ENCODE data around the gene COL5A1.

Gene COL5A1

GRCh38 chr9:134737842-134738580 is 96.4 kb downstream of the COL5A1 start:
- H3K4me3 ChIP-seq (ENCODE audit: low read depth, low read length) = no peak overlapping the region
- peaks cover 16% of the 10 kb centered on the region for H3K36me3 ChIP-seq (ENCODE audit: insufficient read depth, low read length)
- H3K4me1 ChIP-seq (ENCODE audit: control insufficient read depth, insufficient read depth, low read length, unreplicated experiment) = peaks cover 16% of the 10 kb centered on the region
- no peak overlapping the region for H2AFZ ChIP-seq (ENCODE audit: low read length, unreplicated experiment)
- no peaks in the 10 kb centered on the region for H3K27me3 ChIP-seq (ENCODE audit: insufficient read depth, low read length)
- no peak overlapping the region for H3K27ac ChIP-seq (ENCODE audit: low read depth, low read length)
- H3K79me2 ChIP-seq (ENCODE audit: control insufficient read depth, insufficient read depth, low read length, unreplicated experiment) = peaks cover 2% of the 10 kb centered on the region

- H2AFZ ChIP-seq (ENCODE audit: low read length, unreplicated experiment) = no peak overlapping the region
- peaks cover 6% of the 10 kb centered on the region for H3K4me1 ChIP-seq (ENCODE audit: control insufficient read depth, insufficient read depth, low read length, unreplicated experiment)
- H3K36me3 ChIP-seq (ENCODE audit: insufficient read depth, low read length) = peaks cover 27% of the 10 kb centered on the region
- no peaks in the 10 kb centered on the region for H3K27me3 ChIP-seq (ENCODE audit: insufficient read depth, low read length)
- peaks cover 2% of the 10 kb centered on the region for H3K79me2 ChIP-seq (ENCODE audit: control insufficient read depth, insufficient read depth, low read length, unreplicated experiment)
- no peak overlapping the region for H3K4me3 ChIP-seq (ENCODE audit: low read depth, low read length)
- H3K27ac ChIP-seq (ENCODE audit: low read depth, low read length) = no peak overlapping the region
Measured at GRCh38 chr9:134738869-134739659, 97.5 kb downstream of the COL5A1 start.

- peaks cover 32% of the 10 kb centered on the region for H3K36me3 ChIP-seq (ENCODE audit: insufficient read depth, low read length)
- H3K79me2 ChIP-seq (ENCODE audit: control insufficient read depth, insufficient read depth, low read length, unreplicated experiment) = peaks cover 2% of the 10 kb centered on the region
- H3K27me3 ChIP-seq (ENCODE audit: insufficient read depth, low read length) = no peaks in the 10 kb centered on the region
- no peak overlapping the region for H3K27ac ChIP-seq (ENCODE audit: low read depth, low read length)
- no peak overlapping the region for H2AFZ ChIP-seq (ENCODE audit: low read length, unreplicated experiment)
- H3K4me3 ChIP-seq (ENCODE audit: low read depth, low read length) = no peak overlapping the region
- peaks cover under 1% of the 10 kb centered on the region for H3K4me1 ChIP-seq (ENCODE audit: control insufficient read depth, insufficient read depth, low read length, unreplicated experiment)
Measured at GRCh38 chr9:134739660-134739968, 98.0 kb downstream of the COL5A1 start.

- no peak overlapping the region for H3K4me3 ChIP-seq (ENCODE audit: low read depth, low read length)
- no peaks in the 10 kb centered on the region for H3K27me3 ChIP-seq (ENCODE audit: insufficient read depth, low read length)
- H3K36me3 ChIP-seq (ENCODE audit: insufficient read depth, low read length) = peaks cover 37% of the 10 kb centered on the region
Measured at GRCh38 chr9:134740071-134740470, 98.5 kb downstream of the COL5A1 start.

GRCh38 chr9:134741846-134742245 is 100.2 kb downstream of the COL5A1 start:
- no peak overlapping the region for H3K27ac ChIP-seq (ENCODE audit: low read depth, low read length)
- no peaks in the 10 kb centered on the region for H3K4me1 ChIP-seq (ENCODE audit: control insufficient read depth, insufficient read depth, low read length, unreplicated experiment)
- peaks cover 38% of the 10 kb centered on the region for H3K36me3 ChIP-seq (ENCODE audit: insufficient read depth, low read length)
- no peak overlapping the region for H2AFZ ChIP-seq (ENCODE audit: low read length, unreplicated experiment)
- H3K79me2 ChIP-seq (ENCODE audit: control insufficient read depth, insufficient read depth, low read length, unreplicated experiment) = no peaks in the 10 kb centered on the region
- no peak overlapping the region for H3K4me3 ChIP-seq (ENCODE audit: low read depth, low read length)
- no peaks in the 10 kb centered on the region for H3K27me3 ChIP-seq (ENCODE audit: insufficient read depth, low read length)

More at GRCh38 chr9:134740071-134740470, 98.5 kb downstream of the COL5A1 start:
- no peak overlapping the region for H3K27ac ChIP-seq (ENCODE audit: low read depth, low read length)
- peaks cover 2% of the 10 kb centered on the region for H3K79me2 ChIP-seq (ENCODE audit: control insufficient read depth, insufficient read depth, low read length, unreplicated experiment)
- H3K4me1 ChIP-seq (ENCODE audit: control insufficient read depth, insufficient read depth, low read length, unreplicated experiment) = no peaks in the 10 kb centered on the region
- H2AFZ ChIP-seq (ENCODE audit: low read length, unreplicated experiment) = no peak overlapping the region

- Histone ChIP-seq H3K36me3 (ENCODE audit: insufficient read depth, low read length) (peaks cover 48% of the 10 kb centered on the region), H3K79me2 (ENCODE audit: control insufficient read depth, insufficient read depth, low read length, unreplicated experiment) (no peaks in the 10 kb centered on the region), H3K27ac (ENCODE audit: low read depth, low read length) (no peak overlapping the region), H3K4me1 (ENCODE audit: control insufficient read depth, insufficient read depth, low read length, unreplicated experiment) (no peaks in the 10 kb centered on the region), H3K27me3 (ENCODE audit: insufficient read depth, low read length) (no peaks in the 10 kb centered on the region), H2AFZ (ENCODE audit: low read length, unreplicated experiment) (no peak overlapping the region), H3K4me3 (ENCODE audit: low read depth, low read length) (no peak overlapping the region)
Measured at GRCh38 chr9:134742822-134743535, 101.4 kb downstream of the COL5A1 start.

- no peaks in the 10 kb centered on the region for H3K27me3 ChIP-seq (ENCODE audit: insufficient read depth, low read length)
- no peak overlapping the region for H3K4me3 ChIP-seq (ENCODE audit: low read depth, low read length)
- no peak overlapping the region for H2AFZ ChIP-seq (ENCODE audit: low read length, unreplicated experiment)
- H3K36me3 ChIP-seq (ENCODE audit: insufficient read depth, low read length) = peaks cover 56% of the 10 kb centered on the region
- H3K79me2 ChIP-seq (ENCODE audit: control insufficient read depth, insufficient read depth, low read length, unreplicated experiment) = no peaks in the 10 kb centered on the region
- H3K4me1 ChIP-seq (ENCODE audit: control insufficient read depth, insufficient read depth, low read length, unreplicated experiment) = no peaks in the 10 kb centered on the region
- no peak overlapping the region for H3K27ac ChIP-seq (ENCODE audit: low read depth, low read length)
Measured at GRCh38 chr9:134743853-134744252, 102.2 kb downstream of the COL5A1 start.

- no peak overlapping the region for H2AFZ ChIP-seq (ENCODE audit: low read length, unreplicated experiment)
- H3K27ac ChIP-seq (ENCODE audit: low read depth, low read length) = no peak overlapping the region
- no peaks in the 10 kb centered on the region for H3K27me3 ChIP-seq (ENCODE audit: insufficient read depth, low read length)
- no peak overlapping the region for H3K4me3 ChIP-seq (ENCODE audit: low read depth, low read length)
- H3K4me1 ChIP-seq (ENCODE audit: control insufficient read depth, insufficient read depth, low read length, unreplicated experiment) = no peaks in the 10 kb centered on the region
- H3K79me2 ChIP-seq (ENCODE audit: control insufficient read depth, insufficient read depth, low read length, unreplicated experiment) = no peaks in the 10 kb centered on the region
- peaks cover 61% of the 10 kb centered on the region for H3K36me3 ChIP-seq (ENCODE audit: insufficient read depth, low read length)
Measured at GRCh38 chr9:134744385-134745295, 103.0 kb downstream of the COL5A1 start.

- no peak overlapping the region for H3K4me3 ChIP-seq (ENCODE audit: low read depth, low read length)
- H3K36me3 ChIP-seq (ENCODE audit: insufficient read depth, low read length) = peaks cover 66% of the 10 kb centered on the region
- no peak overlapping the region for H3K27ac ChIP-seq (ENCODE audit: low read depth, low read length)
- H2AFZ ChIP-seq (ENCODE audit: low read length, unreplicated experiment) = no peak overlapping the region
- no peaks in the 10 kb centered on the region for H3K4me1 ChIP-seq (ENCODE audit: control insufficient read depth, insufficient read depth, low read length, unreplicated experiment)
- H3K79me2 ChIP-seq (ENCODE audit: control insufficient read depth, insufficient read depth, low read length, unreplicated experiment) = no peaks in the 10 kb centered on the region
- no peaks in the 10 kb centered on the region for H3K27me3 ChIP-seq (ENCODE audit: insufficient read depth, low read length)
Measured at GRCh38 chr9:134747951-134748489, 106.4 kb downstream of the COL5A1 start.

- Histone ChIP-seq H3K4me3 (ENCODE audit: low read depth, low read length) (no peak overlapping the region), H3K27ac (ENCODE audit: low read depth, low read length) (no peak overlapping the region), H3K36me3 (ENCODE audit: insufficient read depth, low read length) (peaks cover 65% of the 10 kb centered on the region), H2AFZ (ENCODE audit: low read length, unreplicated experiment) (no peak overlapping the region), H3K79me2 (ENCODE audit: control insufficient read depth, insufficient read depth, low read length, unreplicated experiment) (no peaks in the 10 kb centered on the region), H3K4me1 (ENCODE audit: control insufficient read depth, insufficient read depth, low read length, unreplicated experiment) (no peaks in the 10 kb centered on the region), H3K27me3 (ENCODE audit: insufficient read depth, low read length) (no peaks in the 10 kb centered on the region)
Measured at GRCh38 chr9:134748591-134748990, 107.0 kb downstream of the COL5A1 start.

All from ACC112 (cell line).